Vagina (tissue), 2 donors: ENCODE data around the gene HIVEP2.

ENCODE experiments used
- CTCF ChIP-seq, 3 experiments: fragments of 450-650 bp in 2 of 3; fragments of 200-600 bp in 1 of 3; sonication (generic) in 1 of 3; IDR thresholded peaks; one replicate each; pipeline ENCODE4 v1.5.1; 2017 to 2019; ENCODE audit warnings: antibody characterized with exemption in 3 of 3, mild to moderate bottlenecking in 2 of 3, moderate library complexity in 2 of 3
- POLR2A ChIP-seq, 2 donors: fragments of 450-650 bp; IDR thresholded peaks; one replicate each; pipeline ENCODE4 v1.6.1; 2017; ENCODE audit warnings: antibody characterized with exemption in 2 of 2, mild to moderate bottlenecking in 2 of 2, moderate library complexity in 2 of 2

DNA sequence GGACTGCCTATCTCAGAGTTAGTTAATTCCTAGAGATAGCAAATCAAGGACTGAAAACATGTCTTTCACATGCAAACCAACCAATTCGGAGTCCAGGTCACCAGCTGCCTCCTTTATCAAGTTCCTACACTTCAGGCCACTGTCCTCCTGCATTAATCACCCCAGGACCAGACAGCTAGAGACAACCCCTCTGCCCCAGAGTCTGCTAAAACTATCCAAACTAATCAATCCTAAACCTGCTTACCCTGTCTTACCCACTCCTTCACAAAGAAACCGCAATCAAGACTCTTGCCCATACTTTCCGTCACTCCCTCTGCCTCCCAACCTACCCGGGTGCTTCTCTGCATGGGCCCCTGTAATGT is 207.0 kb downstream of the HIVEP2 start:
- TF ChIP-seq POLR2A (IDR thresholded peaks at IDR 0.05) (no peak), CTCF (IDR thresholded peaks at IDR 0.05) (no peak)
